GM21576 (cell line): ENCODE results near the gene APCDD1L.

Source experiments
- ATAC-seq: cut with Tn5 transposase; IDR thresholded peaks from one replicate; pipeline ENCODE4 v1.9.1; 2021; ENCODE audit warnings: mild to moderate bottlenecking, moderate library complexity; ENCODE audit not compliant: unreplicated experiment

The APCDD1L gene

DNA sequence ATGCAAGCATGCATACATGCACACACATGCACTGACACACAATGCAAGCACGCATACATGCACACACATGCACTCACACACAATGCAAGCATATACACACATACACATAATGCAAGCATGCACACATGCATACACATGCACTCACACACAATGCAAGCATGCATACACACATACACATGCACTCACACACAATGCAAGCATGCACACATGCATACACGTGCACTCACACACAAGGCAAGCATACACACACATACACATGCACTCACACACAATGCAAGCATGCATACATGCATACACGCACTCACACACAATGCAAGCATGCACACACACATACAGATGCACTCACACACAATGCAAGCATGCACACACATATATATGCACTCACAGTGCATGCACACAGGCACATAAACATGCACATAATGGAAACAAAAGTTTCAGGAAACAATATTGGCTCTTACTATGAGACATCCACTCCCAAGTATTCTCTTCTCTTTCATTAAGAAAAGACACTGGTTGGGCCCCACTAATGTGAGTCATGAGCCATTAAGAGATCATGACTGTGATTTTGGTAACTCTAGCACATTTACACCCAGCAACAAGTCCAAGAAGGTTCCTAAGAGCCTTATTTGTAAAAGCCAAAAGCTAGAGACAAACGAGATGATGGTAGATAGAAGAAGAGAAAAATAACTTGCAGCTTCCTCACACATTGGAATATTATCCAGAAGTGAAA, 22.2 kb downstream of the APCDD1L start:
- ATAC-seq = no peak

DNA sequence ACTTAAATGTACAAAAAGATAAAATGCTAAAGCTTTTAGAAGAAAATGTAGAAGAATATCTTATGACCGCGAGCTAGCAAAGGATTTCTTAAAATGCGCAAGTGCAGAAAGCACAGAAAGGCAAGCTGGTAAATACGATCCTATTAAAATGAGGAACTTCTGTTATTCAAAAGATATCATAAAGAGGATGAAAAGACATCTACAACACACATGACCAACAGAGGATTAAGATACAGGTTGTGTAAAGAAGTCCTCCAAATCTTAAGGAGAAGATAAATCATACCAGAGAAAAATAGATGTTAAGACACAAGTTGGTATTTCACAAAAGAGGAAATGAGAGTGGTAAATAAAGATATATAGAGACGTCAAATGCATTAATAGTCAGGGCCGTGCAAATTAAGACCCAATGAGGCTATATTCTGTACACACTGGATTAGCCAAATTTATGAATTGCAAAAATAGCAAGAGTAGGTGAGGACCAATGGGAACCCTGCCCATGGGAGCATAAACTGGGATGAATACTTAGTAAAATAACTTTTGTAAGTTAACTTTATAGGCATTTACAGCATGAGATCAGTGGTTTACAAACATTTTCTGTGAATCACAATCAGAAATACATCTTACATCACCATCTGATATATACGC, 23.0 kb downstream of the APCDD1L start:
- ATAC-seq = no peak

DNA sequence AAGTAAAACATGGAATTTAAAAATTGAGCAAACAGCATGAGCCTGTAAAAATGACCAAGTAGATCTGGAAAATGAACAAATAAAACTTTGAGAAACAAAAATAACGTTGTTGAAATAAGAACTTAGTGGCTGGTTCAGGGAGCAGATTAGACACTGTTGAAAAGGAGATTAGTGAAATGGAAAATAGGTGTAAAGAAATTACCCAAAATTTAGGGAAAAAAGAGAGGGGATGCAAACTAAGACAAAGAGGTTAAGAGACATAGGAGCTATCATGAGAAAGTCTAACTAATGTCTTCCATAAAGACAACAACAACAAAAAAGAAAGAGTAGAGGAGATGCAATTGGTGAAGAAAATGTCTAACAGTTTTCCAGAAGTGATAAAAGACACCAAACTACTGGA, 29.0 kb downstream of the APCDD1L start:
- no peak for ATAC-seq

DNA sequence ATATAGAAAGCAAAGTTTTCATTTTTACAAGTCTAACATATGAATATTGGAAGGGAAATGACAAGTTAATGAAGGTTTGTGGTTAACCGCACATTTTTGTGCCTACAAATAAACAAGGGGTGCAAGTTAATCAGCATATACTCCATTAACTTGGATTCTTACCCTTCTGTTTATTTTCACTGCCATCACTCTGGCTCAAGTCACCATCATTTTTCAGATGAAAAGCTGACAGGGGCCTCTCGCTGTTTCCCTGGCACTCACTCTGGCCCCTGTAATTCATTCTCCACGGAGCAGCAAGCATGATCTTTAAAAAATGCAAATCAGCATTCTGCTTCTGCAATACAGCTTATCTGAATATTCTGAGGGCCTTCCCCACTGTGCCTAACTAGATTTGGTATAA, 29.8 kb downstream of the APCDD1L start:
- ATAC-seq = no peak

DNA sequence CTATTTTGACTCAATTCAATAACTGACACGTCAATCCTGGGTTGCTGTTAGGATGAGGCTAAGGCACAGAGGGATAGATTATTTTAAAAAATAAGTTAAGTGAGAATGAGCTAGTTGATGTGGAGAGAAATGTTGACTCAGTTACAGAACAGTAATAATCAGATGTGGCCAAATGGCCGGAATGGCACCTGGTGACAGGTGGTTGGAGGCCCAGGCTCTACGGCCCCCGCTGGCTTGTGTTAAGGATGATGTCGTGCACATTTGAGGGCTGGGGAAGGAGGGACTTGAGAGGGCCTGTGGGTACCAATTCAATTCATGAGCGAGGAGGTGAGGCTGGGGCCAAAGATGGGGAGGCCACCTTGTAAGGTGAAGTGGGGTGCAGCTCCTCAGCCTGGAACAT, 31.7 kb downstream of the APCDD1L start:
- no peak for ATAC-seq

DNA sequence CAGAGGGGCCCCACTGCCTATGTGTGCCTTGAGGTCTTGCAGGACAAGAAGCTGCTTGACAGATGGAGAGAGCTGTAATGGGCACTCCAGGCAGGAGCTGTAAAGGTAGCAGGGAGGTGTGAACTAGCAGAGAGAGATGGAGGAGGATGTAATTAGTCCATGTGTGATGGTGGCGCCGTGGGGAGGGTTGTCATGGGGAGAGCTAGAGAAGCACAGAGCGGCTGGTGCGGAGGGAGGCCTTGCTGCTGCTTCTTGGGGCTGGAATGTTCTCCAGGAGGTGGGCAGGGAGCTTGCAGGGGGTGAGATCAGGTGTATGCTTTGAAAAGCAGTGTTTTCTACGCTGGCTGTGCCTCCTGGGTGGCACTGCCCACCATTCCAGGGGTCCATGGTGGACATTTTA, 32.1 kb downstream of the APCDD1L start:
- no peak for ATAC-seq

DNA sequence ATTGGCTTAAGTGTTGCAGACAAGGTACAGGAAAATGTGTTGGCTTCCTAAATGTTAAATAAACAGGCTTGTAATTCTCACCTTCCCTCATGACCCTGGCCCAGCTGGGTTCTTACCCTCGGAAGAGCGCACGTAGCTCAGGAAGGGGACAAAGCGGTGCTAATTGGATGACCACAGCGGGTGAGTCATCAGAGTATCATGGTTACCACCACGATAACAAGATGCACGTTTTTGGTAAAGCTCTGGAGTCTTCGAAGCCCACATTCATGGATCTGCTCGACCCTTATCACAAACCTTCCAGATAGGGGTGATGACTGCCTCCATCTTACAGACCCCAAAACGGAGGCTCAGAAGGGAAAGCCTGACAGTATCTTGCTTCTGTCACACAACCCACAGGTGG, 32.8 kb downstream of the APCDD1L start:
- ATAC-seq = no peak

DNA sequence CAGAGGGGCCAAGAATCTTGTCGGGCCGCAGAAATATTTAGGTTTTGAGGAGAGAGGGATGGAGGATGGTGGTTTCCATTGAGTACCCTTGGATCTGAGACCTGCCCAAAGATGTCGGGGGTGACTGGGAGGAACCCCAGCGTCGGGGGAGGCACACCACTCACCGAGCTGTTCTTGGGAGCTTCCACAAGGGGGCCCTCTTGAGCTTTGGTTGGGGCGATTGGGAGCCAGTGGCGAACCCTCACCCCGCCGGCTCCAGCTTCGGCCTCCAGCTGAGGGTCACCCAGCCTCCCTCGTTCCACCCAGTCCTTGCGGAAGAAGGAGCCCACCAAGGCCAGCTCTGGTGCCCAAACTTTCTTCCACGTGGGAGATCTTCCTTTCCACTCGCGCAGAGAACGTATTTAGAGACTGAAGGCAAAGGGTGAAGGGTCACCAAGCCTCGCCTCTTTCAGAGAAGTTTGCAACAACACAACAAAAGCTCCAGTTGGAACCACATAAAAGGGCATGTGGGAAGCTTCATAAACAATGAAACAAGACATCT, 33.6 kb downstream of the APCDD1L start:
- no peak for ATAC-seq

DNA sequence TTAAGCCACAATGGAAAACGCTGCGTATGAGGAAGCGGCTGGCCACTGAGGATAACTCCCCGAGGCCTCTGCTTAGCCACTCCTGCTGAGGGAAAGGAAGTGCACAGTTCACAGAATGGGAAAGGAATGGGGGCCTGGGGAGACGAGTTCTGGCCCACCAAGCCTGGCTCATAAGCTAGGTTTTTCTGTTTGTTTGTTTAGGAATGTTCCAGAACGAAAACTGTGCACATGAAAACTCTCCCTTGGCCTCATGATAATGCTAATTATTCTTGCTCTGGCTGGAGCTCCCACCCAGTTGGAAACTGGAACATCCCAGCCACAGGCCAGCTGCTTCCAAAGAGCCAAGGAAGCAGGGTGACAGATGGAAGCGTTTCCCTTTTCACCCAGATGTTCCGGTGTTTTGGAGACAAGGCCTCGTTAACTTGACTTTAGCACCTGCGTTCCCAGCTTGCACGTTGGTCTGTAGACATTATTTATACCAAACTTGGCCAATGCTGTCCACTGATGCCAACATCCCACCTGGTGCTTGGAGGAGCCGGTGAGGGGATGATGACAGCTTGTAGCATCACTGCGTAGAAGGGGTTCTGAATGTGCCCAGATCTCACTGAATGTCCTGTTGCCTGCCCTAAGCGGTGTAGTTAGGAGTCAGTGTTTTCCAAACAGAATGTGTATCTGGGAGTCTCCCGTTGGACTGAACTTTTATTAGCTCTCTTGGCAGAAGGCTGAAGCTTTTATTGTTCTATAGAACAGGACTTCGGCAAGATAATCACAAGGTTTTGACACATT, 34.5 kb downstream of the APCDD1L start:
- ATAC-seq = no peak

DNA sequence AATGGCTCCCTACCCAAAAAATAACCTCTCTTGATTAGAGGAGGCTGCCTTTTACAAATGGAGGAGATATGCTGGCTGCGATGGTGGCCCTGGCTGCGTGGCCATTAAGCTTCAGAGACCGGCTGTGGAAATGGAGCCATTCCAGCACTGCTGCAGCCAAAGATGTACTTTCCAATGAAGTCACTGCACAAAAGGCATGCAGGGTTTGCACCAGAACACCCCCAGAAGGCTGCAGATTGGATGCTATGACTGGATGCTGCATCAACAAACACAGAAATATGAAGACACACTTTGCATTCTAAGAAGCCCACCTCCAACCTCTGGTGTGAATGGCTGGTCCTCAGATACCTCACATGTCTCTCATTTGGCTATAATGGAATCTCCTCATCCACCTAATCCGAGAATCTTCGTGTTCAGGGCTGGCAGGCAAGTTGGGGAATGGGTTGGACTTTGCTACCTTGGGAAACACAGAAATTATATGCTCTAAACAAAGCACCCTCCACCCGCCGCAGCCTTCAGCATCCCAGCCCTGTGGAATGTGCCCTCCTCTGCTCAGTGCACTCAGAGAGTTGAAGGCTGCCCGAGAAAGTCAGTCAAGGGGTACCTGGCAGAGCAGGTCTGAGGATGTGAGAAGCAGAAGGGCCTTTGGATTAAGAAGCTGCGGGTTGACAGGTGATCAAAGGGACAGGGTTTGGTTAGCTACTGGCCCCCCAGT, 35.3 kb downstream of the APCDD1L start:
- ATAC-seq = no peak

DNA sequence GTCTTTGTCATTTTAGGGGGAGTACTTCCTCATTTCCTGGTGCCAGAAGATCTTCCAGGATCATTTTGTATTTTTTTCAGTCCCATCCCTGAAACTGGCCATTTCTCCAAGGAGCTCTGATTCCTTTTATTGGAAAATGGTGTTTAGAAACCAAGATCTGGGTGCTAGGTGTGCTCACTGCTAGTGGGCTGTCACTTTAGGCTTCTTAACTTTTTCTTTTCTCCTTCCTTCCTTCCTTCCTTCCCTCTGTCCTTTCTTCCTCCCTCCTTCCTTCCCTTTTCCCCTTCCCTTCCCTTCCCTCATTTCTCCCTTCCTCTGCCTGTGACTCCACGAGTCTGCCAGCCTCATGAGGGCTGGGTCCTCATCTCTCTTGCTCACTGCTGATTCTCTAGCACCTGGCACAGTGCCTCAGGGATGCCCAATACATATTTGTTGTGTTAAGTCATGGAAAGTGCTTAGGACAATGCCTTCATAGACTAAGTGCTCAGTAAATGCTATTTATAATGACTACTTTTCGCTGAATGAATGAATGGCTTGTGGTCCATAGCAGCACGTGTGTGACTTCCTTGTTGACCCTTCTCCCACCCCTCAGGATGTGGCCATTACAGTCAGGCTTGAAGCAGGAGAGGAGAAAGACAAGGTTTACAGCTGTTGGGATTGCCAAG, 36.9 kb downstream of the APCDD1L start:
- ATAC-seq = no peak

DNA sequence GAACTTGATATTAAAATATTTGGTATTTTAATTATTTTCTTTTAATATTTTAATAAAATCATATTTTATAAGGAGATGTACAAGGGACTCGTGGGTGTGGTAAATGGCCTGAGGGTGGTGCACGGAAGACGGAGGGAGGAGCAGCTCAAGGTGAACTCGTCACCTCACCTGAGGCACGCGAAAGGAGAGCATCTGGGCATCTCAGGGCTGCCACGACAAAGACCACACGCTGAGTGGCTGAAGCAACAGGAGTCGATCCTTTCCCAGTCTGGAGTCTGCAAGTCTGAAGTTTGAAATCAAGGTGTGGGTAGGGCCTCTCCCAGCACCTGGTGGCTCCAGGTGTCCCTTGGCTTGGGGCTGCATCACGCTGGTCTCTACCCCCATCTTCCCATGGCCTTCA, 39.7 kb downstream of the APCDD1L start:
- no peak for ATAC-seq

DNA sequence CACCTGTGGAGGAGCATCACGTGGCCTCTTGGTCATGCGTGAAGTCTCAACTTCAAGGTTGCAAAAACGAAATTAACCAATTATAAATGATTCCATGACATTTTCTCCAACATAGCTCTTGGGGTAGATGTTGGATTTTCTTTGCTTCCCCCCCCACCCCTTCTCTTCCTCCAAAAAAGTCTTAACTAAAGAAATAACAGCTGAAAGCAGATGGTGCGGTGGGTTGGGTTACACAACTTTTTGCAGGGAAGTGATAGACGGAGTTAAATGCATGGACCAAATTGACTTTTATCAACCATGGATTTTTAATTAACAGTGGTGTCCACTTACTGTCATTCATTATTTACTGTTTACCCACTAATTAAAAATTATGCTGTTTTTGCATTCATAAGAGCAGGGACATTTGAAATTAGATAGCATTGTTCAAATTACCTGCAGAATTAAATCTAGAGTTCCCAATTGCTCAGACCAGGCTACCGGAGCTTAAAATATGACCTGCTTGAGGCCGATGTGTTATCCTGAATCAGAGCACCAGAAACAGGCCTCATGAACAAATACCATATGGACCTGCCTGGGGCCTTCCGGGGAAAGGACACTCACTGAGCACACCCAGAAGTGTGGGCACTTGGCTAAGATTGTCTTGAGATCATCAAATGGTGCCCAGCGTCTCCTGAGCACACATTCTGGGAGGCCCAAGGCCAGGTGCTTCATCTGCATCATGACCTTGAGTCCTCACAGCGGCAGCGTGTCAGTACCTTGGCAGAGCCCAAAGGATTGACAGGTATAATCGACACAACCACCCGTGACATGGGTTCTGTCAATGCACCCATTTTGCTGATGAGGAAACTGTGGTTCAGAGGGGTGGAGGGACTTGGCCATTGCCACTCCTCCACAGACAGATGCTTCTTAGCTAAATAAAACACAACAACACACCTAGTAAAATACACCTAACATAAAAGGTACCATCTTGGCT, 41.5 kb downstream of the APCDD1L start:
- no peak for ATAC-seq

DNA sequence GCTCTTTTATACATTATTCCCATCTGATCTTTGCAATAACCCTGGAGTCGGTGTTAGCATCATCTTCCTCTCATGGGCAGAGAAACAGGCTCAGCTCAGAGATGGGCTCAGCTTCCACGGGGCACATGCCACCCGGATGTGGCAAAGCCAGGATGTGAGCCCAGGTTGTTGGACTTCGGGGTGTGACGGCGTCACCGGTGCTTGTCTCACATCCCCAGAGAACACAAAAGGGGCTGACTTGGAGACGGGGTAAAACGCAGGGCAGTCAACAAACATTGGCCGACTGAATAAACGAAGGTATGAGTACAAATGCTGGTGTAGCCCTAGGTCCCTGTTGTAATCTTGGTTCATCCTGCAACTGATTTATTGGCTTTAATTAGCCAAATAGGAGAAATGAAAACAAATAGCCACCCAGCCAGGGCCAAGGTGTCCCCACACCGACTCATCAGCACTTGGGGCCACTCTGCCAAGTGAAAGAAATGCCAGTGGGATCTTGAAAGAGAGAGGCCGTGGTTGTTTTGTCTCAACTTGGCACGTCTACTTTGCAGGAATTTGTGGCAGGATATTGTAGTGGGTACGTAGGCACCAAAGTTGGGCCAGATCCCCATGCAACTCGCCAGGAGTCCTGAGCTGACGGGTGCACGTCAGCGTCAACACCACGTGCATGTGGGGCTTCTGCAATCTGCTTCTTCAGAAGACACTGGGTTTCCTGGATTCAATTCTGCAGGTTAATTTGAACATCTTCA, 42.8 kb downstream of the APCDD1L start:
- ATAC-seq = no peak

DNA sequence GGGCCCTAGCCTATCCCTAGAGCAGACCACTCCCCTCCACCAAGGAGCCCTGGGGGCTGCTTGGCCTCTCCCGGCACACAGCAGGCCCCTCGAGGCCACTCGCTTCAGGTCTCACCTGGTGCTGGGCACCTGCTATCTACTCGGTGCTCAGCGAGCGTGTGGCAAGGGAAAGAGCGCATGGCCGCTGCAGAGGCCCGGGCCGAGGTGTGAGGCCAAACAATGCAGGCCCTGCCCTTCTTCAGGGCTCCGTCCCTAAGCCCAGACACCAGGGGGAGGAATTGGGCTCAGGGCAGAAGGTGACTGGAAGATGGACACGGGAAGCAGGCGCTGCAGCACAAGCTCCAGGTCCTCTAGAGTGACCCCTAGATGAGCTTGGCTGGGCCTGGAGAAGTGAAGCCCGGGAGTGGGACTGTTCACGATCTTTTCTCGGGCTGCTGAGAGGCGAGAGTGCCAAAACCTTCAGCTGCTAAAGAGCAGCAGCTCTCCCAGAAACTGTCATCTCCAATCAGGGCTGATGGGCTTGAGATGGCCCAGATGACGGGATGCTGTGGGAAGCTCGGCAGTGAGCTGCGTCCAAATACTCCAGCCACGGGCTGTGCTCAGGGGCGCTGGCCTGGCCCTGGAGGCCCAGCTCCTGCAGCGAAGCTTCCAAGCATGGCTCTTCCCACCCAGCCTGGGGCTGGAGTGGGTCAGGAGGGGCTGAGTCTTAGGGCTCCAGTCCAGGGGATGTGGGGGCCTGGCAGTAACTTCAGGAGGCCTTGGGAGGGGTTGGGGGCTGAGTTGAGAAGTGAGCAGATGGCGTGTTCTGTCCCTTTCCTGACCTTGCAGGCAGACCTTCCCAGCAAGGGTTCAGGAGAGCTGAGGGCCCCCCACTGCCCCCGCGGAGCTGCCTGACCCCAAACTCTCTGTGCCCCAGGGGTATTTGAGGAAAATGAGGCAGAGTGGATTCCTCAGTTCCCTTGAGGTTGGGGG, 43.7 kb downstream of the APCDD1L start:
- ATAC-seq = no peak

DNA sequence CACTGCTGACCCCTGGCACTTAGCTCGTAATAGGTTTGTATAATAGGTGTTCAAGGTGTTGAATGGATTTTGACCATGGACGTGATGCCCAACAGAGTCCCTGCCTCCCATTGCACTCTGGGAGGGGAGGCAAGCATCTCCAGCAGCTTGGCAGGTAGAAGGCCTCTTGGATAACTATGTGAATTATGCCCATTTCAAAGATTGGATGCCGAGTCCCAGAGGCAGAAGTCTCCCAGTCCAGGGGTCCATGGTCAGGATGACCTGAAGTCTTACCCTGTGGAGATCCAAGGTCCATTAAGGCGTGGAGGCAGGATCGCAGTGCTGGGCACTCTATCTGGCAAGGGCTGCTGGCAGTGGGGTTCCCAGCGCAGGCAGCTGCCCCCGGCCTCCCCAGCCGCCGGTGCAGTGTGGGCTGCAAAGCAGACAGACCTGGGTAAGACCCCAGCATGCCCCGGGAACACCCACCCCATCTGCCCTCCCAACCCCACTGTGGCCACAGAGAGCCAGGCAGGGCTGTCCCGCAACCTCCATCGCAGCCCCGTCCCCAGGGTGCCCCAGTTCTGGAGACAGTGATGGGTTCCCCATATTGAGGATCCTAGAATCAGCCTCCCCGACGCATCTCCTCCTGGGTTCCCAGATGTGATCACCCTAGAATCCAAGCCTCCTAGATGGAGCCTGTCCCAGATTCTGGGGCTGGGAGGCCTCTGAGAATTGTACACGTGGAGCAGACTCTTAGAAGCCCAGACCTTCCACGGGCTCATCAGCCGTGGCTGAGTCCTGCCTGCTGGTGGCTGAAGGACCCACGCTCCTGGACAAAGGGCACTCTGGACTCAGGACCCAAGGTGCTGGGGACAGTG, 44.6 kb downstream of the APCDD1L start:
- ATAC-seq = no peak

DNA sequence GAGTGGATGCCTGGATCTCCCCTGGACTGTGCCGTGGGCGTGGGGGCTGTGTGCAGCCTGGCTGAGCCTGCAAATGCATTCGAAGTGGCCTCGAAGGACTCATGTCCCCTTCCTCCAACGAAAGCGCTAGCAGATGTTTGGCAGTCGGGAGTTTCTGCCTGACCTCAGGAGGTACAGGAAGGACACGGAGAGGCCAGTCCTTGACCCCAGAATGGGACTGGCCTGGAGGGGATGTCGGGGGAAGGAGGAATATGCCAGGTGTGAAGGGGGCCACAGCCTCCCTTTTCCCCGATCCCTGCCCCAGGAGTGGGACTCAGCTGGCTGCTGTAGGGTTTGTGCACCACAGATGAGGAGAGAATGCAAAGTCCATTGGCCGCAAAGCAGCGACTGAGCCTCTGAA, 45.6 kb downstream of the APCDD1L start:
- ATAC-seq = no peak
